Bone marrow (tissue), 2 donors: ENCODE measurements around the gene KPNA3.

Experiments
- DNase-seq, 2 donors: peaks; one replicate each; lab custom pipeline; 2025; lab: John Stamatoyannopoulos, UW

KPNA3 gene

DNA sequence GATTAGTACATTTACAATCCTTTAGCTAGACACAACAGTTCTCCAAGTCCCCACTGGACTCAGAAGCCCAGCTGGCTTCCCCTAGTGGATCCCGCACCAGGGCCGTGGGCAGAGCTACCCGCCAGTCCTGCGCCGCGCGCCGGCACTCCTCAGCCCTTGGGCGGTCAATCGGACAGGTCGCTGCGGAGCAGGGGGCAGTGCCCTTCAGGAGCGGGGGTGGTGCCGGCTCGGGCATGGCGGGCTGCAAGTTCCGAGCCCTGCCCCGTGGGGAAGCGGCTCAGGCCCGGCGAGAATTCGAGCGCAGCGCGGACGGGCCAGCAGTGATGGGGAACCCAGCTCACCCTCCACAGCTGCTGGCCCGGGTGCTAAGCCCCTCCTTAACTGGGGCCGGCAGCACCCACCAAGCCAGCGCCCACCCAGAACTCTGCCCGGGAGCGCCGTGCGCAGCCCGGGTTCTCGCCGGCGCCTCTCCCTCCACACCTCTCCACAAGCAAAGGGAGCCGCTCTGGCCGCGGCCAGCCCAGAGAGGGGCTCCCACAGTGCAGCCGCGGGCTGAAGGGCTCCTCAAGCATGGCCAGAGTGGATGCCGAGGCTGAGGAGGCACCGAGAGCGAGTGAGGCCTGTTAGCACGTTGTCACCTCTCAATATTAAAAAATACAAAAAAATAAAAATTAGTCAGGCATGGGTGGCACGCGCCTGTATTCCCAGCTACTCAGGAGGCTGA is 114.1 kb downstream of the KPNA3 start:
- DNase-seq: no peak

DNA sequence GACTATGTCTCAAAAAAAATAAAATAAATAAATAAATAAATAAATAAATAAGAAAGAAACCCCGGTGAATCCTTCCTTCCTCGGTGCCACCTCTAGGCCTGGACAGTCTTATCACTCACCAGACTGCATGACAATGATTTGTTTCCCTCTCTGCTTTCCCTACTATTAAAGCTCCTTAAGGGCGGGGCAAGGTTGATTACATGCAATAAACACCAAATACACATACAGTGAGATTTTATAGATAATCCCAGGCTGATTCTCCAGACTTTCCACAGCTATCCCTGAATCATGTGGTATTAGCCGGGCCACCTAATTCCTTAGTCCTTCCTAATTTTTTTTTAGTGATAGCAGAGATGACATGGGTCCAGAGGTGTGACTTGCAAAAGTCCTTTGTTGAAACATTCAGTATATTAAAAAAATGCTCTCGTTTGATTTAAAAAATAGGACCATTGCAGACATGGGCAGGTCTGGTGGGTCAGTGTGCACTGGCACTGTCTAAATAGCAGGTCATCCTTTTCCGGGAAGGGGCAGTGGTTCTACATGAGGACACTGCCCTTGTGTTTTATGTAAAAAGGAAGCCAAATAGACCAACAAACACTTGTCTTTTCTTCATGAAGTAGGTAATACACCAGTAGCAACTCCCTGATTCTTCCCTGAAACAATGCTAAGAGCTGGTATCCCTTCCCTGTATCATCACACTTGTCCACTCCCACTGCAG is 115.7 kb downstream of the KPNA3 start:
- no peak for DNase-seq

DNA sequence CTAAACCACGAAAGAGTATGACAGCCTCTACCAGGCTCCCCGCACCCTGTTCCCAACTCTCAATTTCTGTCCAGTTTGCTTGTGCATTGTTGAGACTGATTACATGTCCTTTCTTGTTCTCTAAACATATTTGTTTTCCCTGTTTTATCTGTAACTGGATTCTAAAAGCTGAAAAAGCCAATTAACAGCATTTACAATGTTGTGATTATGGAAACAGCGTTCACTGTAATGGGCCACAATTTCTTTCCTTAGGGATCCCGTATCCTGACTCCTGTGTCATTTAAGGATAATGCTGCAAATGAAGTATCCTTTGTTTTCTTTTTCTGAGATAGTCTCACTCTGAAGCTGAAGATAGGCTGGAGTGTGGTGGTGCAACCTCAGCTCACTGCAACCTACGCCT is 121.7 kb downstream of the KPNA3 start:
- no peak for DNase-seq

DNA sequence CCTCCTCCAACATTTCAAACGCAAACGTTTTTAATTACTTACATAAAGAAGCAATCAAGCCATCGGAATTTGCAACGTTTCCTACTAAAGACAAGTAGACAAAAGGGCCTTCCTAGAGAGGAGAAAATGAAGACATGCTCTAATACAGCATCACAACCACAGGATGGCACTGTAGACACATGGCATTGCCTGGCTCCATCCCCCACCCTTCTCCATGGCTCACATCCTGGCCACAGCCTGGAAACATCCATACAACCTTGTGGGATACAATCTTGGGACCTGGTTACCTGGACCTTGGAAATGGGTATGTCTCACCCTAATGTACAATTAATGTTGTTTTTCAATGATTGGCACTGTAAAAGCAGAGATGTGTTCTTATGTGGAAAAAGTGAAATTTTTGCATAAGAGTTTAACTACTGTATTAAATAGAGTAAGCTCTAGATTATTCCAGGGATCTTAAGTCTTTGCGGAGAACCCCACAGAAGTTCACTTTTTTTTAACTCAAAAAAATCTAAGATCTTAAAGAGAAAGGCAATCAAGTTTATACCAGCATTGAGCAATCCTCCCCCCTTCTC is 122.7 kb downstream of the KPNA3 start:
- peak; percentile 2 to 64 for DNase-seq

DNA sequence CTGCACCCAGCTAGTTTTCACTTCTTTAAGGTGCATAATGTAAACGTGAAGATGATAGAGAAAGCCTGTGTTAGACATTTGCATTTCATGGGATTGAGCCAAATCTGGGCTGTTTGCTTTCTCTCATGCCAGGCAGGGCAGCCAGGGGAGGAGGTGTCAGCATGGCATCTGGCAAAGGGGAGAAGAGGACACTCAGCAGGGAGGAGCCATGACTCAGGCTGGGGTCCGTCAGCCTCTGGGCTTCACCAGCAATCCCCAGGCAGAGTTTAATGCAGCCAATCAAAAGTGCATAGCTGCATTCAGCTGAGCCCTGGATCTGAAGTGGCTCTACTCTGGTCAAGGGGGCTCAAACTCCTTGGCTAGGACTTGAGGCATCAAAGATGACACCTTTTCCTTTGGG is 124.7 kb downstream of the KPNA3 start:
- no peak for DNase-seq

DNA sequence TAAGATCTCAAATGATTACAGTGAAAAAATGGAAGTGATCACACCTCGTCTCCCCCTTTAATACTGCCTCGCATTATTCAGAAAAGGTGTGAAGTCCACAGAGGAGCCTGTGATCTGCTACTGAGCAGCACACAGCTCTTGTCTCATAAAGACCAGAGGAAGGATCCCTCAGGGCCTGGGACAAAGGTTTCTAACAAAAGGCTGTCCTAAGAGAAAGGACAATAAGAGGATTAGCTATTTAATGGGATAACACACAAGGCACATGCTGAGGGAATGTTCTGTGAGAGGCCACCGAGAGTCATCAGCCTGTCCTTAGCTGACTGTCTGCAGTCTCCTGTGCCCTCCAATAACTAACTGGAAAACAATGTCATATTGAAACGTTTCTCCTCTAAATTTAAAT is 127.9 kb downstream of the KPNA3 start:
- DNase-seq: no peak

DNA sequence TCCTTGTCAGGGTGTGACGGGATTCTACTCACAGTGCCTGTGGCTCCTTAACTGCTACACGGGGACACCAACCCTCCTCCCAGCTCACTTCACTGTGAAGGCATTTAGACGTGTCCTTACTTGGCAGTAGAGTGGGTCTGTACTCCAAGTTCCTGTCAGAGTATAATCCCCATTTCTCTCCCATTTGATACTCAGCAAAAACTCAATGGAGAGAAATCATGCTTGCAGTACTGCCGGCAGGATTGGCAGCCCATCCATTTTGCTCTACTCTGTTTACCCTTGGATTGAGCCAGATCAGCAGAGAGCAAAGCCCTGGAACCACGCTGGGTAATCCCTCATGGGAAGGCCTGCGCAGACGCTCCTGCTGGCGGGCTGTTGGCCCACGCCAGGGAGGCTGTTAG is 135.2 kb downstream of the KPNA3 start:
- no peak for DNase-seq

DNA sequence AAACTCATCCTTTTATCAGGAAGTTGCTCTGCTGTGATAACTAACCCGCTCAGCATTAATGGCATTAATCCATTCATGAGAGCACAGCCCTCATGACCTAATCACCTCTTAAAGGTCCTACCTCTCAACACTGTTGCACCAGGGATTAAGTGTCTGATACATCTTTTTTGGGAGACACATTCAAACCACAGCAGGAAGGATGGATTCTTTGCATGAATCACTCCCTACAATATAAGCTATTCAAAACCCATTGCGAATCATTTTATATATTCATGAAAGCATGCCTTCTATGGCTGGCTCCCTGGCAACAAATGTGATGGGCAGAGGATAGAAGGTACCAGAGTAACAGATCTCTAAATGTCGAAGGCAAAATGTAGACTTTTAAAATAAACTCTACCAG is 136.6 kb downstream of the KPNA3 start:
- no peak for DNase-seq

DNA sequence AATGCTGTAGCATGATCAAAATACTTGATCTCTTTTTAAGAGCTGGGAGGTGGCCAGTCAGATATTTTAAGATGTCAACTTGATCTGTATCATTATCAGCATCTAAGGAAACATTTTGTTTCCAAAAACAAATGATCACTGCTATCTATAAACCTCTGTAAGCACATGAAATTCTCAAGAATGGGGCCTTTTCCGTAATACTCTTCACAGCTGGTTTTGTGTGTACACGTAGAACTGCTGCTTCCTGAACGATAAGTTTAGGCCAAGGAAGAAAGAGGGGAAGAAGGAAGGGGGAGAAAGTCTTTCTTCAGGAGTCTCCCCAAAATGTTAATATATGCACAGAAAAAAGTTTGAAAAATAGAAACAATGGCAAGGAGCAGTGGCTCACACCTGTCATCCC is 138.5 kb downstream of the KPNA3 start:
- no peak for DNase-seq

DNA sequence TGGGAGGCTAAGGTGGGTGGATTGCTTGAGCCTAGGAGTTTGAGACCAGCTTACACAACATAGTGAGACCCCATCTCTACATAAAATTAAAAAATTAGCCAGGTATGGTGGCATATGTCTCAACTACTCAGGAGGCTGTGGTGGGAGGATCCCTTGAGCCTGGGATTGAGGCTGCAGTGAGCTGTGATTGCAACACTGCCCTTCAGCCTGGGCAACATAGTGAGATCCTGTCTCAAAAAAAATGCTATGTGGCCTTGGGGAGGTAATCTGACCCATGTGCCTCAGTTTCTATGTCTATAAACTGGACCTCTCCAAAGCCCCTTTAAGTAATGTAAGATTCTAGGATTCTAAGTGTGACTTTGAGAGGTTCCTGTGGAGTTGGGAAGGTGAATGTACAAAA is 139.0 kb downstream of the KPNA3 start:
- DNase-seq: no peak

DNA sequence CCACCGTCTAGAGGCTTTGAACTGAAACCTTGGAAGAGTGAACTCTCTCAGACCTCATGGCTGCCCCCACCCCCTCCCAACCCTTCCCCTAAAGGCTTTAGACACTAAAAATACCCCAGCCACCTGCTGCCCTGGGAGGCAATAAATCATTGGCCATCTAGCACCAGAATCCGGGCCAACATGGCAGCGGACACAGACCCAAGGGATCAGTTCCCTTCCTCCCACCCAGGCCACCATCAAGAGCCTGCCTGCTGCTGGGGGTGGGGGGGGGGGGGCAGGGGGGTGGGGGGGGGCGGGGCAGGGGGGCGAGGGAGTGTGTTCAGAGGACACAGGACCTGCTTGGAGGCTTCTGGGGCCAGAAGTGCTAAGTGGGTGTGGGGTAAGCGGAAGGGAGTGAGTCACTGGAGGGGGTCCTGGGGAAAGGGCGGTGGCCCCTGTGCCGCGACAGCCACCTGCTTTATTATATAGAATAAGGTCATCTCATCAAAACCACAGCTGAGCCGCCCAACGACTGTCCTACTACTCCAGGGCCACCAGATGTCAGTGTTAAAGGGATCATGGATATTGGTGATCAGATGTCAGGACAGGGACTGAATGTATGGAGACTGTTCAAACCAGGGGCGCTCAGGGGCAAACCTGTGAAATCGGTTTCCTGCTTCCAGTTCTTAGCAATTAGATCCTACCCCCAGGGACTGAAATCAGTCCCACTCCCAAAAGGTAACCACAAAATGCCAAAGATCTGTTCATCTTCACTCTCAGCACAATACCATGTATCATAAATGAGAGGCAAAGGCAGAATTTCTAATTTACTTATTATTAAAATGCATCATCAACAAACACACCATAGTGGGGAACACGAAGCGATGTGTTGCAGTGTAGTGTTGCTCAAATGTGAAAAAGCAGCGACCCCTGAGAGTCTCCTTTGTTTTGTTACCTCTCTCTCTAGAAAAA is 139.9 kb downstream of the KPNA3 start:
- DNase-seq: peak in 1 of 2 donors; percentile 37

DNA sequence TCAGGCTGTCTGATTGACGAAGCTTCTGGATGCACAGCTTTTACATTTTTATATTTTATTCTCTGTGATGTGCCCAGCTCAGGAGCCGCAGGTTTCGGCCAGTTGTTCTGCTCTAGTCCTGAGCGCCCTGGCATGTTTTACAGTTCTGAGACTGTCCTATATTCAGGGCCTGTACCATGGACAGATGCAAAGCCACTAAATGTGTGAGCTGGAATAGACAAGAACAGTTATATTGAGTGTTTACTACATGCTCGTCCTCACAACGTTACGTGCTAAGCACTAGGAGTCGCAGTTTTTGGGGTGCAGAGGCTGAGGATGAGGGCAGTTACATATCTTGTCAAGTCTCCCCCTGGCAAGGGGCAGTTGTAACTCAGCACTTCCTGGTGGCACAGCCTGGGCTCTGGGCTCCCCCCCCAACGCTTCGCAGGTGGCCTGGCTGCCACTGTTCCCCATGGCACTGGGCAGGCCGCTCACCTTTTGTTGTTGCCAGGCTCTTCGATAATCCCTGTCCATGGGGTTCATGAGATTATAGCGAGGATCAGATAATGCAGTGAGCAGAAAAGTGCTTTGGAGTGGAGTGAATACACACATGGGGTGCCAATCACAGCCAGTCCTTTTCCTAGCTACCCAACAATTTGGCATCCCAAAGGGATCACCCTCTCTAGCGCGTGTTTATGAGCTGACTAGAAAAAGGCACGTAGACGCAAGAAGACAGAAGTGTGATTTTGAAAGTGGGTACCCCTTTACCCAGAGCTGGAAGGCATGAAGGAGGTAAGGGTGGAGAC is 140.7 kb downstream of the KPNA3 start:
- DNase-seq: no peak

DNA sequence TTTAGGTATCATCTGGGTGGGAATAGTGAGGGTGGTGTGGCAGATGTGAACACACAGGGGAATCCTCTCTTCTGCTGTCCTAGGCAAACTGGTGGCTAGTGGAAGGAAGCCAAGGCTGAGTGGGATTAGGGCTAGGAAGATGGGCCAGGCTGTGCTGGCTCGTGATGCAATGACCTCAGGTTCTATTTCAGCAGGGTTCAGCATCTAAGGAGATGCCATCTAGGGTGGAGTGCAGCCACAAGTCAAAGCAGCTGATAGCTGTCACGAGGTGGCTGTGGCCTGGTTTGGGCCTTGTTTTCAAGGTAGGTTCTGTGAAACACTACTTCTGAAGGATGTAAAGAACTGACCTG is 142.5 kb downstream of the KPNA3 start:
- DNase-seq: no peak
